H9 (cell line): ENCODE results near the gene SDHAF3. TPM values are rescaled to one million over a fixed set of nuclear protein-coding genes. Genes with fewer than 3 reads are reported as not detected.

Experiments
- DNase-seq: peaks from one replicate; pipeline ENCODE4 v3.0.0-alpha.2; 2017
- H2AFZ ChIP-seq: one replicate; pipeline ENCODE4 v1.6.1; 2013; ENCODE audit warnings: mild to moderate bottlenecking, low read length, control low read depth, moderate library complexity
- H2AK5ac ChIP-seq: 2 replicates; pipeline ENCODE4 v1.6.1; 2013; ENCODE audit warnings: low read length, control low read depth, mixed read lengths; ENCODE audit not compliant: insufficient read length
- H2BK120ac ChIP-seq: one replicate; pipeline ENCODE4 v1.6.1; 2013; ENCODE audit warnings: low read depth, mild to moderate bottlenecking, low read length, control low read depth, inconsistent platforms; ENCODE audit not compliant: poor library complexity, severe bottlenecking
- H2BK12ac ChIP-seq: 2 replicates; pipeline ENCODE4 v1.6.1; 2013; ENCODE audit warnings: low read length, control low read depth, mixed read lengths, low read depth; ENCODE audit not compliant: insufficient read length
- H2BK15ac ChIP-seq: 2 replicates; pipeline ENCODE4 v1.6.1; 2013; ENCODE audit warnings: low read depth, low read length, control low read depth
- H2BK20ac ChIP-seq: one replicate; pipeline ENCODE4 v1.6.1; 2013; ENCODE audit warnings: low read depth, mild to moderate bottlenecking, low read length, control low read depth, inconsistent platforms; ENCODE audit not compliant: poor library complexity, severe bottlenecking
- H2BK5ac ChIP-seq: 2 replicates; pipeline ENCODE4 v1.6.1; 2013; ENCODE audit warnings: low read length, control low read depth, mixed read lengths; ENCODE audit not compliant: insufficient read length
- H3K14ac ChIP-seq: 2 replicates; pipeline ENCODE4 v1.6.1; 2013; ENCODE audit warnings: low read length, control low read depth; ENCODE audit not compliant: insufficient read depth
- H3K18ac ChIP-seq: 2 replicates; pipeline ENCODE4 v1.6.1; 2013; ENCODE audit warnings: low read depth, mild to moderate bottlenecking, mixed read lengths, low read length, control low read depth; ENCODE audit not compliant: insufficient read length
- H3K23ac ChIP-seq: 2 replicates; pipeline ENCODE4 v1.6.1; 2013; ENCODE audit warnings: low read length, control low read depth, mixed read lengths, low read depth; ENCODE audit not compliant: insufficient read length
- H3K23me2 ChIP-seq: 2 replicates; pipeline ENCODE4 v1.6.1; 2013; ENCODE audit warnings: low read depth, mild to moderate bottlenecking, mixed read lengths, low read length, control low read depth; ENCODE audit not compliant: insufficient read length, poor library complexity, severe bottlenecking
- H3K27ac ChIP-seq: 2 replicates; pipeline ENCODE4 v1.5.1; 2013; ENCODE audit warnings: low read length, control low read depth, mixed read lengths, low read depth; ENCODE audit not compliant: insufficient read length
- H3K27me3 ChIP-seq: 2 replicates; pipeline ENCODE4 v1.6.1; 2013; ENCODE audit warnings: low read length, control low read depth, inconsistent platforms; ENCODE audit not compliant: insufficient read depth
- H3K4ac ChIP-seq: 2 replicates; pipeline ENCODE4 v1.6.1; 2013; ENCODE audit warnings: low read depth, mild to moderate bottlenecking, control low read depth, inconsistent platforms, low read length, moderate library complexity
- H3K4me1 ChIP-seq: 2 replicates; pipeline ENCODE4 v1.6.1; 2013; ENCODE audit warnings: low read length, control low read depth, inconsistent platforms; ENCODE audit not compliant: insufficient read depth
- H3K4me2 ChIP-seq: 2 replicates; pipeline ENCODE4 v1.6.1; 2013; ENCODE audit warnings: low read length, control low read depth, mixed read lengths; ENCODE audit not compliant: insufficient read length, insufficient read depth
- H3K56ac ChIP-seq: 2 replicates; pipeline ENCODE4 v1.6.1; 2013; ENCODE audit warnings: low read depth, mild to moderate bottlenecking, mixed read lengths, low read length, control low read depth; ENCODE audit not compliant: insufficient read length
- H3K79me1 ChIP-seq: 2 replicates; pipeline ENCODE4 v1.6.1; 2013; ENCODE audit warnings: low read depth, mild to moderate bottlenecking, moderate library complexity, low read length, control low read depth, inconsistent platforms; ENCODE audit not compliant: insufficient read depth, poor library complexity, severe bottlenecking
- H3K79me2 ChIP-seq: 2 replicates; pipeline ENCODE4 v1.6.1; 2013; ENCODE audit warnings: low read length, control low read depth, inconsistent platforms; ENCODE audit not compliant: insufficient read depth
- H3K9ac ChIP-seq: 2 replicates; pipeline ENCODE4 v1.6.1; 2013; ENCODE audit warnings: low read length, control low read depth, mixed read lengths; ENCODE audit not compliant: insufficient read length; ENCODE audit errors: extremely low read depth
- H3K9me3 ChIP-seq: one replicate; pipeline ENCODE4 v1.6.1; 2013; ENCODE audit warnings: low read depth, low read length, inconsistent platforms; ENCODE audit not compliant: control insufficient read depth
- H3T11ph ChIP-seq: one replicate; pipeline ENCODE4 v1.6.1; 2013; ENCODE audit warnings: mild to moderate bottlenecking, low read length, control low read depth, inconsistent platforms
- H4K20me1 ChIP-seq: one replicate; pipeline ENCODE4 v1.6.1; 2013; ENCODE audit not compliant: control insufficient read depth, insufficient read length, insufficient read depth
- H4K5ac ChIP-seq: 2 replicates; pipeline ENCODE4 v1.6.1; 2013; ENCODE audit warnings: low read depth, mild to moderate bottlenecking, mixed read lengths, low read length, control low read depth; ENCODE audit not compliant: insufficient read length
- H4K8ac ChIP-seq: replicated peaks from 2 replicates; pipeline ENCODE4 v1.6.1; 2013; ENCODE audit warnings: low read length, control low read depth, mixed read lengths, low read depth; ENCODE audit not compliant: insufficient read length
- H4K91ac ChIP-seq: 2 replicates; pipeline ENCODE4 v1.6.1; 2013; ENCODE audit warnings: low read depth, mild to moderate bottlenecking, moderate library complexity, mixed read lengths, low read length, control low read depth; ENCODE audit not compliant: insufficient read length
- H3K27ac Mint-ChIP-seq, 3 experiments: 2 replicates in 2 of 3; 3 replicates in 1 of 3; pipeline ENCODE4 v1.8.0; 2020 to 2021; ENCODE audit warnings: mixed read lengths in 3 of 3, mild to moderate bottlenecking in 1 of 3, moderate library complexity in 1 of 3
- H3K27me3 Mint-ChIP-seq: 2 replicates; pipeline ENCODE4 v1.8.0; 2021; ENCODE audit warnings: low read depth, mild to moderate bottlenecking, moderate library complexity, mixed read lengths
- H3K36me3 Mint-ChIP-seq, 3 experiments: 2 replicates in 2 of 3; 3 replicates in 1 of 3; pipeline ENCODE4 v1.8.0; 2020 to 2021; ENCODE audit warnings: low read depth in 3 of 3, mixed read lengths in 3 of 3; ENCODE audit not compliant: insufficient read depth in 1 of 3
- H3K4me1 Mint-ChIP-seq, 2 experiments: 2 replicates each; pipeline ENCODE4 v1.8.0; 2020; ENCODE audit warnings: mixed read lengths in 2 of 2
- H3K4me3 Mint-ChIP-seq, 2 experiments: 2 replicates in 1 of 2; 3 replicates in 1 of 2; pipeline ENCODE4 v1.8.0; 2020 to 2021; ENCODE audit warnings: mild to moderate bottlenecking in 2 of 2, mixed read lengths in 2 of 2, moderate library complexity in 1 of 2
- H3K9me3 Mint-ChIP-seq, 2 experiments: 2 replicates in 1 of 2; 3 replicates in 1 of 2; pipeline ENCODE4 v1.8.0; 2020; ENCODE audit warnings: mild to moderate bottlenecking in 2 of 2, mixed read lengths in 2 of 2, moderate library complexity in 1 of 2
- CTCF ChIP-seq: fragments of 200-600 bp; sonication (generic); conservative IDR thresholded peaks from 3 replicates; pipeline ENCODE4 v1.8.0; 2021; ENCODE audit warnings: antibody characterized with exemption, mild to moderate bottlenecking
- WGBS: extraction: QIAGEN DNeasy Blood & Tissue Kit; methylation state at CpG from one replicate; pipeline ENCODE4 v1.1.7; 2013; ENCODE audit warnings: missing lambda C conversion rate, low lambda C conversion rate, mixed read lengths; ENCODE audit not compliant: insufficient read length; ENCODE audit errors: extremely low coverage; 5-methylcytosine and 5-hydroxymethylcytosine counted together
- total RNA-seq: library from RNA; stranded (reverse); gene quantifications from 2 replicates; pipeline ENCODE4 v1.2.1, GENCODE V29; 2021

Gene SDHAF3
- total RNA-seq, 1 experiment from 2014 or later, result 14.1 TPM

- peak overlapping the region; percentile 14 to 56; a peak in 3 of 5 replicates for H3K4me3 Mint-ChIP-seq
- H3K27ac ChIP-seq, result no peak overlapping the region
- no peaks in the 10 kb centered on the region for H3K9me3 ChIP-seq
- H3K4me1 Mint-ChIP-seq, result peaks cover 19 to 24% of the 10 kb centered on the region in 2 experiments
- no peak overlapping the region for H3K23ac ChIP-seq
- TF ChIP-seq CTCF, result no peak
- no peak overlapping the region for H2BK120ac ChIP-seq
- no peak overlapping the region for H4K91ac ChIP-seq
- H3K9ac ChIP-seq, result no peak overlapping the region
- H3K27me3 Mint-ChIP-seq, result peaks cover 7% of the 10 kb centered on the region
- H3T11ph ChIP-seq, result no peak overlapping the region
- H2BK5ac ChIP-seq, result no peak overlapping the region
- H3K27ac Mint-ChIP-seq, result no peak overlapping the region
- no peak overlapping the region for H3K4me2 ChIP-seq
- H3K9me3 Mint-ChIP-seq, result peaks cover 3 to 9% of the 10 kb centered on the region in 2 experiments
- H3K14ac ChIP-seq, result no peak overlapping the region
- H2BK15ac ChIP-seq, result no peak overlapping the region
- H2AFZ ChIP-seq, result no peak overlapping the region
- H3K23me2 ChIP-seq, result peaks cover 8% of the 10 kb centered on the region
- no peak overlapping the region for H3K18ac ChIP-seq
- no peak overlapping the region for H2BK20ac ChIP-seq
- no peak overlapping the region for H4K8ac ChIP-seq
- no peak overlapping the region for H3K4ac ChIP-seq
- no peak overlapping the region for H2AK5ac ChIP-seq
- H3K27me3 ChIP-seq, result no peaks in the 10 kb centered on the region
- H3K56ac ChIP-seq, result no peak overlapping the region
- peaks cover 11% of the 10 kb centered on the region; the same call in 1 of the 2 replicates for H3K79me2 ChIP-seq
- no peaks in the 10 kb centered on the region for H3K79me1 ChIP-seq
- no CpG with 5 or more reads among the region's 2 CpGs for WGBS
- DNase-seq, result no peak
- H3K36me3 Mint-ChIP-seq, result peaks cover 9 to 17% (median 14%) of the 10 kb centered on the region in 3 experiments
- H4K20me1 ChIP-seq, result no peaks in the 10 kb centered on the region
- H3K4me1 ChIP-seq, result no peaks in the 10 kb centered on the region
- H2BK12ac ChIP-seq, result no peak overlapping the region
- H4K5ac ChIP-seq, result no peak overlapping the region
Measured at GRCh38 chr7:97119747-97120146, 2.2 kb downstream of the SDHAF3 start.
